ENCODE data around the gene KRT28. TPM values are rescaled to one million over a fixed set of nuclear protein-coding genes. Genes with fewer than 3 reads are reported as not detected.

Gene KRT28
- total and polyA plus RNA-seq, 2 experiments from 2014 or later, result not detected

DNA sequence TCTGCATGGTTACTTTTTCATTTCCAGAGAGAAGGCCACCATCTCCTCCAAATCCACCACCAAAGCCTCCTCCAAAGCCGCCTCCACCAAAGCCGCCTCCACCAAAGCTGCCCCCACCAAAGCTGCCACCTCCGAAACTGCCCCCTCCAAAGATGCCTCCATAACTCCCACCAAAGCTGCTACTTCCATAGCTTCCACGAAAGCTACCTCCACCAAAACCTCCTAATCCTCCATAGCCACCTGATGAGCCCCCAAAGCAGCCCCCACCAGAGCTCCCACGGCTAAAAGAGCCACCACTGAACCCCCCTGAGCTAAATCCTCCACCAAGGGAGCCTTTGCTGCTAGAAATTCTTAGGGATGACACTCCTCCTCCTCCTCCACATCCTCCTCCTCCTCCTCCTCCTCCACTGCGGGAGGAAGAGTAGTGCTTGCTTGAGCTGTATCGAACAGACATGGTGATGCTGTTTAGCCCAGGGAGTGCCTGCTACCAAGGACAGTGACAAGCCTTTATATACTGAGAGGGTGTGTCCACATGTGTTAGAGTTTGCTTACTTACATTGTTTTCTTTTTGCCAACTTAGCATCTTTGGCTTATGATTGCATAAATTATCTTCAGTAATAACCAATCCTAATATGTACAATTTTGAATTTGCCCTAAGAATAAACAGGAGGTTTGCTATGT lies 22.5 kb upstream of the KRT28 start, which contains the start of gene KRT10:
KRT10 (minus strand) TSS at position 483 of the 681 bp plus-strand sequence; CDS start at position 454, 29 bp downstream.
- H4K20me1 ChIP-seq (replicated peaks; ENCODE audit: insufficient read depth), result no peaks in the 10 kb centered on the region
- H3K36me3 ChIP-seq (ENCODE audit: insufficient read depth), result peaks cover 3% of the 10 kb centered on the region; the same call in 1 of the 2 replicates
- Mint-ChIP-seq H3K36me3 (ENCODE audit: low read depth) (peaks cover 3% of the 10 kb centered on the region; the same call in 2 of the 3 replicates), H3K9me3 (no peaks in the 10 kb centered on the region), H3K4me3 (no peak within 1 kb of the TSS), H3K27ac (no peak within 1 kb of the TSS), H3K4me1 (0 out of 3 replicates have a peak, but pooled peaks cover 2% of the 10 kb centered on the region), H3K27me3 (ENCODE audit: insufficient read depth, low read depth, poor library complexity) (peaks cover 5% of the 10 kb centered on the region)
- no peak for TF ChIP-seq JUNB (IDR thresholded peaks at IDR 0.05; ENCODE audit: unreplicated experiment)
- TF ChIP-seq CREB1 (CRISPR knock-in tag; IDR thresholded peaks at IDR 0.05; ENCODE audit: low read depth), result no peak
- H3K79me2 ChIP-seq (replicated peaks; ENCODE audit: insufficient read depth), result no peaks in the 10 kb centered on the region
- peaks cover 10% of the 10 kb centered on the region; the same call in 1 of the 2 replicates for H3K4me1 ChIP-seq (ENCODE audit: insufficient read depth)
- no peak within 1 kb of the TSS for H3K27ac ChIP-seq (ENCODE audit: low read depth)
- H3K4me2 ChIP-seq, result no peak within 1 kb of the TSS
- H3K9me2 ChIP-seq (ENCODE audit: insufficient read depth), result peaks cover 2% of the 10 kb centered on the region; the same call in 1 of the 2 replicates
- H2AFZ ChIP-seq, result no peak within 1 kb of the TSS
- ATAC-seq (no peak), DNase-seq (ENCODE audit: low spot score) (no peak)
- peaks cover 19% of the 10 kb centered on the region; the same call in 1 of the 2 replicates for H3K27me3 ChIP-seq (ENCODE audit: insufficient read depth)
- H3K4me3 ChIP-seq, result no peak within 1 kb of the TSS
- peaks cover 6% of the 10 kb centered on the region; the same call in 1 of the 2 replicates for H3F3A ChIP-seq (replicated peaks; ENCODE audit: low read depth)

DNA sequence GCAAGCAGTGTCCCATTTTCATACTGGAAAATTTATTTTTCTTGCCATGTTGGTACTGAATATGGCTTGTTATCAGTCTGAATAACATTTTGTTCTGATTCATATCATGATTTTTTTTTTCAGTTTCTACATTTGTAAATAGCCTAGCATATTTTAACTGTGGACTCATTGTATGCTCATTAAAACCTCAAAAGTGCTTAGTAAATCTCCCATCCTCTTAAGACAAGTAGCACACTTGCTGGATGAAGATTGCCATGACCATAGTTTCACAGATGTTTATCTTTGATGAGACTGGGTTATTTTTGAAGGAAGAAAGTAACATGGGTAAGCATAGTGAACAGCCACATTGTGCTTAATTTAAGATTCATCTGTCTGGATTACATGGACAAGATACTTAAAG lies 21.8 kb upstream of the KRT28 start:
- Histone ChIP-seq H2AFZ (no peak overlapping the region), H3K36me3 (ENCODE audit: insufficient read depth) (peaks cover 5% of the 10 kb centered on the region; the same call in 1 of the 2 replicates), H3K79me2 (replicated peaks; ENCODE audit: insufficient read depth) (no peaks in the 10 kb centered on the region), H3K9me2 (ENCODE audit: insufficient read depth) (peaks cover 2% of the 10 kb centered on the region; the same call in 1 of the 2 replicates), H4K20me1 (replicated peaks; ENCODE audit: insufficient read depth) (no peaks in the 10 kb centered on the region), H3K4me2 (no peak overlapping the region), H3K4me3 (no peak overlapping the region), H3K27me3 (ENCODE audit: insufficient read depth) (peaks cover 13% of the 10 kb centered on the region; the same call in 1 of the 2 replicates), H3F3A (replicated peaks; ENCODE audit: low read depth) (peaks cover 6% of the 10 kb centered on the region; the same call in 1 of the 2 replicates), H3K4me1 (ENCODE audit: insufficient read depth) (peaks cover 10% of the 10 kb centered on the region; the same call in 1 of the 2 replicates), H3K27ac (ENCODE audit: low read depth) (no peak overlapping the region)
- Mint-ChIP-seq H3K4me3 (no peak overlapping the region), H3K27me3 (ENCODE audit: insufficient read depth, low read depth, poor library complexity) (peaks cover 5% of the 10 kb centered on the region), H3K4me1 (0 out of 3 replicates have a peak, but pooled peaks cover 2% of the 10 kb centered on the region), H3K36me3 (ENCODE audit: low read depth) (peaks cover 8% of the 10 kb centered on the region; the same call in 2 of the 3 replicates), H3K27ac (no peak overlapping the region), H3K9me3 (no peaks in the 10 kb centered on the region)
- DNase-seq (ENCODE audit: low spot score) (no peak), ATAC-seq (no peak)
- TF ChIP-seq EZH2phosphoT487 (IDR thresholded peaks at IDR 0.05; ENCODE audit: unreplicated experiment) (no peak), NANOG (IDR thresholded peaks at IDR 0.05; ENCODE audit: borderline replicate concordance) (no peak)
- TF ChIP-seq, protein P1, sequence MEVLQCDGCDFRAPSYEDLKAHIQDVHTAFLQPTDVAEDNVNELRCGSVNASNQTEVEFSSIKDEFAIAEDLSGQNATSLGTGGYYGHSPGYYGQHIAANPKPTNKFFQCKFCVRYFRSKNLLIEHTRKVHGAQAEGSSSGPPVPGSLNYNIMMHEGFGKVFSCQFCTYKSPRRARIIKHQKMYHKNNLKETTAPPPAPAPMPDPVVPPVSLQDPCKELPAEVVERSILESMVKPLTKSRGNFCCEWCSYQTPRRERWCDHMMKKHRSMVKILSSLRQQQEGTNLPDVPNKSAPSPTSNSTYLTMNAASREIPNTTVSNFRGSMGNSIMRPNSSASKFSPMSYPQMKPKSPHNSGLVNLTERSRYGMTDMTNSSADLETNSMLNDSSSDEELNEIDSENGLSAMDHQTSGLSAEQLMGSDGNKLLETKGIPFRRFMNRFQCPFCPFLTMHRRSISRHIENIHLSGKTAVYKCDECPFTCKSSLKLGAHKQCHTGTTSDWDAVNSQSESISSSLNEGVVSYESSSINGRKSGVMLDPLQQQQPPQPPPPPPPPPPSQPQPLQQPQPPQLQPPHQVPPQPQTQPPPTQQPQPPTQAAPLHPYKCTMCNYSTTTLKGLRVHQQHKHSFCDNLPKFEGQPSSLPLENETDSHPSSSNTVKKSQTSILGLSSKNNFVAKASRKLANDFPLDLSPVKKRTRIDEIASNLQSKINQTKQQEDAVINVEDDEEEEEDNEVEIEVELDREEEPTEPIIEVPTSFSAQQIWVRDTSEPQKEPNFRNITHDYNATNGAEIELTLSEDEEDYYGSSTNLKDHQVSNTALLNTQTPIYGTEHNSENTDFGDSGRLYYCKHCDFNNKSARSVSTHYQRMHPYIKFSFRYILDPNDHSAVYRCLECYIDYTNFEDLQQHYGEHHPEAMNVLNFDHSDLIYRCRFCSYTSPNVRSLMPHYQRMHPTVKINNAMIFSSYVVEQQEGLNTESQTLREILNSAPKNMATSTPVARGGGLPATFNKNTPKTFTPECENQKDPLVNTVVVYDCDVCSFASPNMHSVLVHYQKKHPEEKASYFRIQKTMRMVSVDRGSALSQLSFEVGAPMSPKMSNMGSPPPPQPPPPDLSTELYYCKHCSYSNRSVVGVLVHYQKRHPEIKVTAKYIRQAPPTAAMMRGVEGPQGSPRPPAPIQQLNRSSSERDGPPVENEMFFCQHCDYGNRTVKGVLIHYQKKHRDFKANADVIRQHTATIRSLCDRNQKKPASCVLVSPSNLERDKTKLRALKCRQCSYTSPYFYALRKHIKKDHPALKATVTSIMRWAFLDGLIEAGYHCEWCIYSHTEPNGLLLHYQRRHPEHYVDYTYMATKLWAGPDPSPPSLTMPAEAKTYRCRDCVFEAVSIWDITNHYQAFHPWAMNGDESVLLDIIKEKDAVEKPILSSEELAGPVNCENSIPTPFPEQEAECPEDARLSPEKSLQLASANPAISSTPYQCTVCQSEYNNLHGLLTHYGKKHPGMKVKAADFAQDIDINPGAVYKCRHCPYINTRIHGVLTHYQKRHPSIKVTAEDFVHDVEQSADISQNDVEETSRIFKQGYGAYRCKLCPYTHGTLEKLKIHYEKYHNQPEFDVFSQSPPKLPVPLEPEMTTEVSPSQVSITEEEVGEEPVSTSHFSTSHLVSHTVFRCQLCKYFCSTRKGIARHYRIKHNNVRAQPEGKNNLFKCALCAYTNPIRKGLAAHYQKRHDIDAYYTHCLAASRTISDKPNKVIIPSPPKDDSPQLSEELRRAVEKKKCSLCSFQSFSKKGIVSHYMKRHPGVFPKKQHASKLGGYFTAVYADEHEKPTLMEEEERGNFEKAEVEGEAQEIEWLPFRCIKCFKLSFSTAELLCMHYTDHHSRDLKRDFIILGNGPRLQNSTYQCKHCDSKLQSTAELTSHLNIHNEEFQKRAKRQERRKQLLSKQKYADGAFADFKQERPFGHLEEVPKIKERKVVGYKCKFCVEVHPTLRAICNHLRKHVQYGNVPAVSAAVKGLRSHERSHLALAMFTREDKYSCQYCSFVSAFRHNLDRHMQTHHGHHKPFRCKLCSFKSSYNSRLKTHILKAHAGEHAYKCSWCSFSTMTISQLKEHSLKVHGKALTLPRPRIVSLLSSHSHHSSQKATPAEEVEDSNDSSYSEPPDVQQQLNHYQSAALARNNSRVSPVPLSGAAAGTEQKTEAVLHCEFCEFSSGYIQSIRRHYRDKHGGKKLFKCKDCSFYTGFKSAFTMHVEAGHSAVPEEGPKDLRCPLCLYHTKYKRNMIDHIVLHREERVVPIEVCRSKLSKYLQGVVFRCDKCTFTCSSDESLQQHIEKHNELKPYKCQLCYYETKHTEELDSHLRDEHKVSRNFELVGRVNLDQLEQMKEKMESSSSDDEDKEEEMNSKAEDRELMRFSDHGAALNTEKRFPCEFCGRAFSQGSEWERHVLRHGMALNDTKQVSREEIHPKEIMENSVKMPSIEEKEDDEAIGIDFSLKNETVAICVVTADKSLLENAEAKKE (CRISPR knock-in tag; IDR thresholded peaks at IDR 0.05), result no peak
- TF ChIP-seq, protein P2, sequence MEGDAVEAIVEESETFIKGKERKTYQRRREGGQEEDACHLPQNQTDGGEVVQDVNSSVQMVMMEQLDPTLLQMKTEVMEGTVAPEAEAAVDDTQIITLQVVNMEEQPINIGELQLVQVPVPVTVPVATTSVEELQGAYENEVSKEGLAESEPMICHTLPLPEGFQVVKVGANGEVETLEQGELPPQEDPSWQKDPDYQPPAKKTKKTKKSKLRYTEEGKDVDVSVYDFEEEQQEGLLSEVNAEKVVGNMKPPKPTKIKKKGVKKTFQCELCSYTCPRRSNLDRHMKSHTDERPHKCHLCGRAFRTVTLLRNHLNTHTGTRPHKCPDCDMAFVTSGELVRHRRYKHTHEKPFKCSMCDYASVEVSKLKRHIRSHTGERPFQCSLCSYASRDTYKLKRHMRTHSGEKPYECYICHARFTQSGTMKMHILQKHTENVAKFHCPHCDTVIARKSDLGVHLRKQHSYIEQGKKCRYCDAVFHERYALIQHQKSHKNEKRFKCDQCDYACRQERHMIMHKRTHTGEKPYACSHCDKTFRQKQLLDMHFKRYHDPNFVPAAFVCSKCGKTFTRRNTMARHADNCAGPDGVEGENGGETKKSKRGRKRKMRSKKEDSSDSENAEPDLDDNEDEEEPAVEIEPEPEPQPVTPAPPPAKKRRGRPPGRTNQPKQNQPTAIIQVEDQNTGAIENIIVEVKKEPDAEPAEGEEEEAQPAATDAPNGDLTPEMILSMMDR (conservative IDR thresholded peaks at IDR 0.05; ENCODE audit: low read depth in 2 of 2), result no peak
- TF ChIP-seq, protein P3, sequence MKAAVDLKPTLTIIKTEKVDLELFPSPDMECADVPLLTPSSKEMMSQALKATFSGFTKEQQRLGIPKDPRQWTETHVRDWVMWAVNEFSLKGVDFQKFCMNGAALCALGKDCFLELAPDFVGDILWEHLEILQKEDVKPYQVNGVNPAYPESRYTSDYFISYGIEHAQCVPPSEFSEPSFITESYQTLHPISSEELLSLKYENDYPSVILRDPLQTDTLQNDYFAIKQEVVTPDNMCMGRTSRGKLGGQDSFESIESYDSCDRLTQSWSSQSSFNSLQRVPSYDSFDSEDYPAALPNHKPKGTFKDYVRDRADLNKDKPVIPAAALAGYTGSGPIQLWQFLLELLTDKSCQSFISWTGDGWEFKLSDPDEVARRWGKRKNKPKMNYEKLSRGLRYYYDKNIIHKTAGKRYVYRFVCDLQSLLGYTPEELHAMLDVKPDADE (IDR thresholded peaks at IDR 0.05), result no peak

Measured in GM23338 (cell line).